Cardiac fibroblast (primary cell): ENCODE data around the gene AMIGO2.

ENCODE experiments used
- DNase-seq, 2 donors: peaks; one replicate each; pipeline versions ENCODE4 v3.0.0 to v3.0.0-alpha.2; 2010; ENCODE audit warnings: low read depth in 2 of 2
- H3K4me3 ChIP-seq, 2 donors: replicated peaks in 1 of 2; 1 replicate in 1 of 2; 2 replicates in 1 of 2; pipeline ENCODE4 v1.5.1; 2011; ENCODE audit warnings: low read depth in 2 of 2, low read length in 2 of 2, mild to moderate bottlenecking in 2 of 2, moderate library complexity in 1 of 2
- CTCF ChIP-seq: IDR thresholded peaks from one replicate; pipeline ENCODE4 v1.5.1; 2011; ENCODE audit warnings: low read depth, mild to moderate bottlenecking, low read length, inconsistent platforms

The AMIGO2 gene

GRCh38 chr12:47110011-47110541 is 30.3 kb upstream of the AMIGO2 start:
- TF ChIP-seq CTCF: no peak
- no peak for DNase-seq
- H3K4me3 ChIP-seq: no peak overlapping the region

DNA sequence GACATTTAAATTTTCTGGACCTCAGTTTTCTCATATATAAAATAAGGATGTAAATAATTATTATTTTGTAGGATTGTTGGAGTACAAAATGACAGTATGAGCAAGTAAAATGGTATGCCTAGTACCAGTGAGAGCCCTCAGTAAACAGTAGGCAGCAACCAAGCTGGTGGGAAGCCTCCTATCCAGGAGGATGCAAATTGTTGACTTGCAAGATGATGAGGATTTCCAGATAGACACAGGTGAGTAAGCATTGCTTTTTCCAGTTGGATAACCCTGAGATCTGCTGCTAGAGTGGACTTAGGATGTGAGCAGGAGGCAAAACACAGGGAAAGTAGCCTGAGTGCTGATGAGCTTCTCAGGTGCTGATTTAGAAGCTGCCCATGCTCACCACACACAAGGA is 28.2 kb upstream of the AMIGO2 start:
- no peak overlapping the region for H3K4me3 ChIP-seq
- no peak for DNase-seq
- no peak for TF ChIP-seq CTCF

- no peak for TF ChIP-seq CTCF
- no peak overlapping the region for H3K4me3 ChIP-seq
- no peak for DNase-seq
These were observed 27.7 kb upstream of the AMIGO2 start for GRCh38 chr12:47107446-47107845.

DNA sequence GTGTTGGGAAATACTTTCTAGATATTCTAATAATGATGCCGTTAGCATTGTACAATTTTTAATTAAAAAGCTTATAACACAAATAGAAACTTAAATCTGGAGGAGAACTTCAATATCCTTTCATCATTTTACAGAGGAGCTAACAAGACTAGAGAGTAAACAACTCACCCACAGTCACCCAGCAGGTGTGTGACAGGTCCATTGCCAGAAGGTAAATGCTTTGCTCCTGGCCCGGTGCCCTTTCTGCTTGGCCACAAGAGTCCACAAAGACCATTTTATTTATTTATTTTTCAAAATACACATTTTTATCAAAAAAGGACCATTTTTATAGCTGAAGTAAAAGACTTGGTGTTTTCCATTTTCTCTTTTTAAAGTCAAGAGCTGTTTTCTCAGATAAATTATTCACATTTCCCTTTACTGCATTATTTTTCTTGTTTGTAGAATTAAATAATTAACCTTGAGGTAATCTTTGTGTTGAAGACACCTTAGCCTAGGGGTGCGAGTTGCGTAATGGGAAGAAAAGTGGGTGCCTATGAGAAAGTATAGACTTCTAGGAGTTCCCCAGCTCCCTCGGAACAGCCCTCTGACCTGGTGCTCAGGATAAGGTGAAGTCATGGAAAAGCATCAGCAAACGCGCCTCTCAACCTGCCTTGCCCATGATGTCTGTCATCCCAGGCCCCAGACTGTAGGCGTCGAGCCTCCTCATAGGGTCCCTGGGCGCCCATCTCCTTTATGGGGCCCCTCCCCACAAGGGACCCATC is 26.3 kb upstream of the AMIGO2 start:
- TF ChIP-seq CTCF: no peak
- DNase-seq: no peak
- H3K4me3 ChIP-seq: no peak overlapping the region

DNA sequence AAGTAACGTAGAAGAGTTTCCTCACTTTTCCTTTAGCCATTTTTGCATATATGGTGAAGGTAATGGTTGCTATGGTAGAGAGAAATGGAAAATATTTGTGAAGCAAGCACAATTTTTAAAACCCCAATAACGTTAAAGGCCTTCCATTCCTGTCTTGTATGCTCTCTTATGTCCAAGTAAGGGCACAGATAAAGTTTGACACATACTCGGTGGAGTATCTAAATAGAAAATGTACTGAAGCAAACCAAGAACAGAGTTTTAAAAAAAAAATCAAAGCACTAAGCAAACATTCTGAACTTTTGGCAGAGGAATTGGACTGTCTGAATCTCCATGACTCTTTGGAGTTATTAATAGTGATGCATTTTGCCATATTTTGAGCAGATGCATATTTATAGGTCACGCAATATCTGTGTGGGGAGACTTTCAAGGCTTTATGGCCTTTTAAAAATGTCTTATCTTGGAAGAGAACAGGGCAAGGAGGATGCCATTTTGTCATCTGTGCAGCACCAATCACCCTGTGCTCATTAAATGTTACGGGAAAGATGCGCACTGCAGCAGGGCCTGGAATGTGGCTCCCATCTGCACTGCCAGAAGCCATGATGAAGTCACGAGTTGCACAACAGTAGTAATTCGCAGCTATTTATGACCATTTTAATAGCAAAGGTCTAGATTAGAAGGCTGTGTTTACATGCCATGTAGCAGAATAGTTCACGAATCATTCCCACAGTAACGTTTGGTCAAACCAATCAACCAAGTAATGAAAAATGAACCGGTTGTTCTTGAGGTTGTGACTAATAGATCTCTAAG is 23.3 kb upstream of the AMIGO2 start:
- DNase-seq: peak; percentile 67 to 72
- H3K4me3 ChIP-seq: no peak overlapping the region
- TF ChIP-seq CTCF: no peak

DNA sequence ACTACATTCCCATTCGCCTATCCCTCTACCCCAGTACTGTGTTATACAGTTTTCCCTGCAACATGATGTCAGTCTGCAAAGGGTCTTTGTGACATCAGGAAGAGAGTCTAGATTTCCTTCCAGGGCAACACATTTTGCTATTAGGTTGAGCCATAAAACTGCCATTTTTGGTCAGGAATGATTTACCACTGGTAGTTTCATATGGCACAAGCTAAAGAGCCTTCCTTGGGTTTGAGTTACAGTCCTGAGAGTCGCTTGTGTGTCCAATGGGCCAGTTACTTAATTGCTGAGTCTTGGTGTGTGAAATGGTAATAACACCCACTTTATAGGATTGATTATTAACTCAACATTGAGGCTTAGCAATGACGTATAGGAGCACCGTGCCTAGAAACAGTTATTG is 22.6 kb upstream of the AMIGO2 start:
- no peak for DNase-seq
- H3K4me3 ChIP-seq: no peak overlapping the region
- no peak for TF ChIP-seq CTCF
